Muscle layer of duodenum (tissue), 2 donors: ENCODE data around the gene EEF1A2.

Source experiments
- H3K27ac ChIP-seq: one replicate; pipeline ENCODE4 v1.7.0; 2013; ENCODE audit warnings: mild to moderate bottlenecking, low read length
- H3K27me3 ChIP-seq: one replicate; pipeline ENCODE4 v1.7.0; 2013; ENCODE audit warnings: low read depth, mild to moderate bottlenecking, control low read depth, low read length
- H3K36me3 ChIP-seq, 2 donors: one replicate each; pipeline ENCODE4 v1.7.0; 2013; ENCODE audit warnings: low read length in 2 of 2, control low read depth in 1 of 2, mild to moderate bottlenecking in 1 of 2; ENCODE audit not compliant: insufficient read depth in 2 of 2, control insufficient read depth in 1 of 2
- H3K4me1 ChIP-seq, 2 donors: one replicate each; pipeline ENCODE4 v1.7.0; 2013; ENCODE audit warnings: low read length in 2 of 2, mild to moderate bottlenecking in 2 of 2, control low read depth in 1 of 2, moderate library complexity in 1 of 2; ENCODE audit not compliant: insufficient read depth in 2 of 2, control insufficient read depth in 1 of 2
- H3K4me3 ChIP-seq, 2 donors: one replicate each; pipeline ENCODE4 v1.7.0; 2013; ENCODE audit warnings: low read length in 2 of 2, low read depth in 1 of 2, mild to moderate bottlenecking in 1 of 2
- H3K9me3 ChIP-seq, 2 donors: one replicate each; pipeline ENCODE4 v1.7.0; 2013; ENCODE audit warnings: low read length in 2 of 2, control low read depth in 1 of 2, mild to moderate bottlenecking in 1 of 2; ENCODE audit not compliant: control insufficient read depth in 1 of 2
- donor health status: healthy.

The EEF1A2 gene

GRCh38 chr20:63440366-63440955 is 58.4 kb downstream of the EEF1A2 start:
- H3K36me3 ChIP-seq: no peaks in the 10 kb centered on the region
- H3K4me3 ChIP-seq: no peak overlapping the region
- no peaks in the 10 kb centered on the region for H3K27me3 ChIP-seq
- no peaks in the 10 kb centered on the region for H3K4me1 ChIP-seq
- H3K9me3 ChIP-seq: no peaks in the 10 kb centered on the region
- H3K27ac ChIP-seq: no peak overlapping the region

DNA sequence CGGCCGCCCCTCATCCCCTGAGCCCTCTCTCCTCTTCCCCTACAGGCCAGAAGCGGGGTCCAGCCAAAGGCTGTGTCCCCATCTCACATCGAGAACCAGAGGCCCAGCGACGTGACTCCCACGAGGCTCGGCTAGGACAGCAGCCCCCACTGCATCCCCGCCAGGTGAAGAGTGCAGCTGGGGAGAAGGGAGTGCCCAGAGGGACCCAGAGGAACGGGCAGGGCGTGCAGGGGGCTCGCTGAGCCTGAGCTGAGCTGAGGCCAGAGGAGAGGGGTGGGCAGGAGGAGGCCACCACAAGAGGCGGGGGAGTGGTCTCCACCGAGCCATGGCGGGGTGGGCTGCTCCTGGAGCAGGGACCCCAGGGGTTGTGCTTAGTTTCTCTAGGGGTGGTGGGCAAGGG is 59.0 kb downstream of the EEF1A2 start:
- Histone ChIP-seq H3K4me1 (no peaks in the 10 kb centered on the region), H3K27me3 (no peaks in the 10 kb centered on the region)

GRCh38 chr20:63438121-63438520 is 60.8 kb downstream of the EEF1A2 start:
- Histone ChIP-seq H3K27ac (no peak overlapping the region), H3K4me3 (no peak overlapping the region), H3K27me3 (no peaks in the 10 kb centered on the region), H3K9me3 (no peaks in the 10 kb centered on the region), H3K4me1 (no peaks in the 10 kb centered on the region), H3K36me3 (no peaks in the 10 kb centered on the region)

More for the DNA sequence above, 59.0 kb downstream of the EEF1A2 start:
- no peak overlapping the region for H3K27ac ChIP-seq
- no peak overlapping the region for H3K4me3 ChIP-seq
- no peaks in the 10 kb centered on the region for H3K9me3 ChIP-seq
- no peaks in the 10 kb centered on the region for H3K36me3 ChIP-seq
